HCT116 (cell line): Measurements from ENCODE around the gene CEP41.

Experiments used
- ATF3 ChIP-seq: IDR thresholded peaks from 2 replicates; pipeline ENCODE4 v1.6.1; 2012
- CTCF ChIP-seq, 3 experiments: fragments of 200-600 bp in 1 of 3; sonication (generic) in 1 of 3; IDR thresholded peaks in 2 of 3; conservative IDR thresholded peaks in 1 of 3; 2 replicates each; pipeline ENCODE4 v1.5.1; 2012 to 2017; ENCODE audit warnings: low read depth in 2 of 3, low read length in 2 of 3, antibody characterized with exemption in 1 of 3, borderline replicate concordance in 1 of 3, control low read depth in 1 of 3, mild to moderate bottlenecking in 1 of 3, mixed read lengths in 1 of 3, mixed run types in 1 of 3, moderate library complexity in 1 of 3; ENCODE audit not compliant: insufficient read depth in 1 of 3
- POLR2AphosphoS5 ChIP-seq: IDR thresholded peaks from 2 replicates; pipeline ENCODE4 v1.6.1; 2011; ENCODE audit warnings: mild to moderate bottlenecking, low read depth, low read length, moderate library complexity
- TF ChIP-seq, protein P1 (sequence below): IDR thresholded peaks from 2 replicates; pipeline ENCODE4 v1.6.1; 2012; ENCODE audit warnings: low read depth
- TF ChIP-seq, protein P2 (sequence below): IDR thresholded peaks from 2 replicates; pipeline ENCODE4 v1.6.1; 2012

- TF ChIP-seq CTCF (IDR thresholded peaks at IDR 0.05 in 2 of 3, conservative IDR thresholded peaks at IDR 0.05 in 1 of 3; ENCODE audit: borderline replicate concordance in 1 of 3, insufficient read depth in 1 of 3, low read depth in 2 of 3, low read length in 2 of 3) (no peak), POLR2AphosphoS5 (no peak), ATF3 (no peak)
- TF ChIP-seq, protein P1, sequence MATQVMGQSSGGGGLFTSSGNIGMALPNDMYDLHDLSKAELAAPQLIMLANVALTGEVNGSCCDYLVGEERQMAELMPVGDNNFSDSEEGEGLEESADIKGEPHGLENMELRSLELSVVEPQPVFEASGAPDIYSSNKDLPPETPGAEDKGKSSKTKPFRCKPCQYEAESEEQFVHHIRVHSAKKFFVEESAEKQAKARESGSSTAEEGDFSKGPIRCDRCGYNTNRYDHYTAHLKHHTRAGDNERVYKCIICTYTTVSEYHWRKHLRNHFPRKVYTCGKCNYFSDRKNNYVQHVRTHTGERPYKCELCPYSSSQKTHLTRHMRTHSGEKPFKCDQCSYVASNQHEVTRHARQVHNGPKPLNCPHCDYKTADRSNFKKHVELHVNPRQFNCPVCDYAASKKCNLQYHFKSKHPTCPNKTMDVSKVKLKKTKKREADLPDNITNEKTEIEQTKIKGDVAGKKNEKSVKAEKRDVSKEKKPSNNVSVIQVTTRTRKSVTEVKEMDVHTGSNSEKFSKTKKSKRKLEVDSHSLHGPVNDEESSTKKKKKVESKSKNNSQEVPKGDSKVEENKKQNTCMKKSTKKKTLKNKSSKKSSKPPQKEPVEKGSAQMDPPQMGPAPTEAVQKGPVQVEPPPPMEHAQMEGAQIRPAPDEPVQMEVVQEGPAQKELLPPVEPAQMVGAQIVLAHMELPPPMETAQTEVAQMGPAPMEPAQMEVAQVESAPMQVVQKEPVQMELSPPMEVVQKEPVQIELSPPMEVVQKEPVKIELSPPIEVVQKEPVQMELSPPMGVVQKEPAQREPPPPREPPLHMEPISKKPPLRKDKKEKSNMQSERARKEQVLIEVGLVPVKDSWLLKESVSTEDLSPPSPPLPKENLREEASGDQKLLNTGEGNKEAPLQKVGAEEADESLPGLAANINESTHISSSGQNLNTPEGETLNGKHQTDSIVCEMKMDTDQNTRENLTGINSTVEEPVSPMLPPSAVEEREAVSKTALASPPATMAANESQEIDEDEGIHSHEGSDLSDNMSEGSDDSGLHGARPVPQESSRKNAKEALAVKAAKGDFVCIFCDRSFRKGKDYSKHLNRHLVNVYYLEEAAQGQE = no peak
- TF ChIP-seq, protein P2, sequence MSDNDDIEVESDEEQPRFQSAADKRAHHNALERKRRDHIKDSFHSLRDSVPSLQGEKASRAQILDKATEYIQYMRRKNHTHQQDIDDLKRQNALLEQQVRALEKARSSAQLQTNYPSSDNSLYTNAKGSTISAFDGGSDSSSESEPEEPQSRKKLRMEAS = no peak
Measured at GRCh38 chr7:130430115-130430514, 10.7 kb downstream of the CEP41 start.
